Left forelimb (tissue), 1 donor: Measurements from ENCODE around the gene PRICKLE3.

Source experiments
- DNase-seq: peaks from one replicate; pipeline ENCODE4 v3.0.0-alpha.2; 2018; ENCODE audit warnings: low spot score

Gene PRICKLE3

DNA sequence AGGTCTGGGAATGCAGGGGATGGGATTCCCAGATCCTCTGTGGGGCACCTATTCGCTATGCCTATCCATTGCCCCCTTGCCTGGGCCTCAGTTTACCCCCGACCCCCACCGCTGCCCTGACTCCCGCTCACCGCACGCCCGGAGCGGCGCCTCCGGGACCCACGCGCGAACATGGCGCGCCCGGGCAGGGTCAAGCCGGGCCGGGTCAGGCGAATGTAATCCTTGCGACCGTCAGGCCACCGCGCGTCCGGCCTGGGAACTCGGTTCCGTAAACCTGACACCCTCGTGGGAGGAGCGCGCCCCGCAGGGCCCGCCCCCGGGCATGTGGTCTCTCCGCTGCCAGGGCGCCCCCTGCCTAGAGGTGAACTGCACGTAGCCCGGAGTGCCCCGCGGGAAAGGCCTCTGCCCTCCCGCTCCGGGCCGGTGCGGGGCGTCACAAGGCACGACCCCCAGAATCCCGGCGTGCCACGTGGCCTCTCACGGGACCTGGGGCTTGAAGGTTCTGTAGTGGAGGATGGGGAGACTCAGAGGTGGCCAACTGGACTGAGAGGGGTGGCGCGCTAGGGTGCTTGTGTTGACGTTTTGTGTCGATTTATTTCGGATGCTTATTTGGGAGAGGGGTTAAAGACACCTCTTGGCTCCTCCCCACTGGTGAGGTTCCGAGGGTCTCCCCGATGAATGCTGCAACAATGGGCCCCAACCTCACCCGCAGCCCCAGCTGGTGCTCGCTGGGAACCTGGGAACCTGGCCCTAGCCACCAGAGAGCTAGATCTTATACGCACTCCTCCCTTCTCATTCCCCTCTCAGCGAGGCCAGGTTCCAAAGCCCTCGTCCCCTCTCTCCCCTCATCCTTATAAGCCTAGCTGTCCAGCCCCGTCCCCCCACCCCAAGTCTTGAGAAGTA, at the start of gene PRICKLE3:
Gene PRICKLE3 (minus strand): TSS at position 249 of the 903 bp plus-strand sequence. CDS start 76 bp downstream, at position 173.
- DNase-seq = no peak

DNA sequence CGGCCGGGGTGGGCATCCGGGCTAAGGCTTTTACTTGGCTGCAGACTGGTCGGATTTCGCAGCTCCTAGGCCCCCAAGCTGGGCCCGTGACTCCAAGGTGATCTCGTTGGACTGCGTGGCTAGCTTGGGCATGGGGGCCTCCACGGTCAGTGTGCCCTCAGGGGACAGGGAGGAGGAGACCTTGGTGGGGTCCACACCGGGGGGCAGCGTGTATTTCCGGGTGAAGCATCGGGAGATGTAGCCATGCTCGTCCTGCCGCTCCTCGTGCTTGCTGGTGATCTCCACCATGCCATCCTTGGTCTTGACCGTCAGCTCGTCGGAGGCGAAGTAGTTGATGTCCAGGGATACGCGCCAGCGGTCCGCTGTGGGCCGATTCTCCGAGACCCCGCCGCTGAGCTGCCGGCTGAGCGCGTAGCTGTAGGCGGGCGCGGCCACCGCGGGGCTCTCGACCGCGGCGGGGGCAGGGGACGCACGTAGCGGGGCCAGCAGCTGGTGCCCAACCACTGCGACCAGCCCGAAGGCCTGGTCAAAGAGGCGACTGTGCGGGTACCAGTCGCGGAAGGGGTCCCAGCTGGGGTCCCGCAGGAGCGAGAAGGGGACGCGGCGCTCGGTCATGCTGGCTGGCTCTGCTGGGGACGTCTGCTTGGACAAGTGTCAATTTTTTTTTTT, 47.8 kb upstream of the PRICKLE3 start:
- no peak for DNase-seq

DNA sequence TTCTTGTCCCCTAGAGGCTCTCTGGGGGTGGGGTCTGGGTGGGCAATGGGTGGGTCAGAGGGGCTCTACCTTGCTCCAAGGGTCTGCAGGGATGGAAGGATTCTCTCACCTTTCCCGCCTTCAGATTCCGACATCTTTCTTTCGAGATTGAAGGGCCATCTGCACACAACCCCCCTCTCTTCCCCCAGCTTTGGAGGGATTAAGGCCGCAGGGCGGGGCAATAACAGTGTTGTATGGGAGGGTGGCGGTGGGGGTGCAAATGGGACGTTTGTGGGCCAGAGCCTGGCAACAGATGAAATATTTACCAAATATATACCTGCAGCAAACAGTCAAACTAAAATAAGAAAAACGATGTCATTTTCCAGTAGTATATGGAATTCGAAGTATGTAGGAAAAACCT, 47.0 kb upstream of the PRICKLE3 start, which contains the start of gene CACNA1F:
Gene CACNA1F (minus strand): TSS at position 165 of the 400 bp plus-strand sequence. CDS start 31 bp downstream, at position 134.
- DNase-seq = no peak

DNA sequence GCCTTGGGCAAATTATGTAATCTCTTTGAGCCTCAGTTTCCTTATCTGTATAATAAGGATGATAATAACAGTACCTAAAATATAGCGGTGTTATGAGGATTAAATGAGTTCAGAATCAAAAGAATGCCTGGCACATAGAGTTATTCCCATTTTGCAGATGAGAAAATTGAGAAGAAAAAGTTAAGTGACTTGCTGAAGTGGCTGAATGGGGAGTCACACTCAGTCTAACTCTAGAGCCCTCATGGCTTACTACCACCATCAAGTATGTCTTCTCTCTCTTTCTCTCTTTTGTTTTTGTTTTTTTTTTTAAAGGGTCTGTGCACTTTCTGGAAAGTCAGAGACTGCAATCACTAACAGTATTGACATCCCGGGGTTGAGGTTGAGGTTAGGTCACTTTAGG, 46.4 kb upstream of the PRICKLE3 start:
- DNase-seq = no peak

GRCh38 chrX:49231333-49232000, 45.3 kb upstream of the PRICKLE3 start:
- no peak for DNase-seq

DNA sequence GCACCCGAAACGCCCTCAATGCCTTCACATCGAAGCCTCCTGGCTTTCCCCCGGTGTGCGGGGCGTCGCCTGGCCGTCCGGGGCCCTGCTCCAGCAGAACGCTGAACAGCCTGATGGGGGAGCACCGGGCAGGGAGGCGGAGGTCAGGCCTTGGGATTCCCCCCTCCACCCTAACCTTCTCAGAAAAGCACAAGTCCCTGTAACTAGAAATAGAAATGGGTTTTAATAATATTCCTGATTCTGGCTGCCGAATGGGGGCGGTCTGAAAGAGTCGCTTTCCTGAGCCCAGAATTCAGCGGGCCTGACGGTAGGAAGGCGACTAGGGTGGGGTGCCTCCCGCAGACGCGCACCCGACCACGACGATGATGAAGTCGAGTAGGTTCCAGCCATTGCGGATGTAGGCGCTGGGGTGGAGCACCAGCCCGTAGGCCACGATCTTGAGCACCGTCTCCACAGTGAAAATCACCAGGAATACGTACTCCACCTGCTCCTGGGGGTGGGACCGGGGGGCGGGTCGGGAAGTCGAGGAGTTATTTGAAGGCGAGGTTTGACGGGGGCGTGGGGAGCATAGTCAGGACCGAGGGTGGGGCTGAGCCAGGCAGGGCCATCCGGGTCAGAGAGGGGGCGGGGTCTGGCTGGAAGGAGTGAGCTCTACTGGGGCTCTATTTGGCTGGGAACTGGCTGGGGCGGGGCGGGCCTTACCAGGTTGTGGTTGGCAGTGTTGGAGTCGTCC, 44.5 kb upstream of the PRICKLE3 start:
- no peak for DNase-seq

DNA sequence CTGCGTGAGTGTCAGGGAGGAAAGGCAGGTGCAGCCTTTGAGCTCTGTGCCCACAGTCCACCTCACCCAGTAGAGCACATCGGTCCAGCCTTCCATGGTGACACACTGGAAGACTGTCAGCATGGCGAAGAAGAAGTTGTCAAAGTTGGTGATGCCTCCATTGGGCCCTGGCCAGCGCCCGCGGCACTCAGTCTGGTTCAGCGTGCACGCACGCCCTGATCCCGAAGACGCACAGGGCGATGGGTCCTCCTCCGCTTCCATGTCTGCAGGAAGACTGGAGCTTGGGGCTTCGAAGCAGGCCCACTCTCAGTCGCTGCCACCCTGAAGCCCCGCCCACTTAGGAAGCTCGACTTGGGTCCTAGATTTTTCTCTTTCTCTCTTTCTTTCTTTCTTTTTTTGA, 42.0 kb upstream of the PRICKLE3 start:
- no peak for DNase-seq

- DNase-seq = no peak
Observed at GRCh38 chrX:49227726-49228125, 41.6 kb upstream of the PRICKLE3 start.

- DNase-seq = no peak
Observed at GRCh38 chrX:49226946-49227345, 40.8 kb upstream of the PRICKLE3 start.

DNA sequence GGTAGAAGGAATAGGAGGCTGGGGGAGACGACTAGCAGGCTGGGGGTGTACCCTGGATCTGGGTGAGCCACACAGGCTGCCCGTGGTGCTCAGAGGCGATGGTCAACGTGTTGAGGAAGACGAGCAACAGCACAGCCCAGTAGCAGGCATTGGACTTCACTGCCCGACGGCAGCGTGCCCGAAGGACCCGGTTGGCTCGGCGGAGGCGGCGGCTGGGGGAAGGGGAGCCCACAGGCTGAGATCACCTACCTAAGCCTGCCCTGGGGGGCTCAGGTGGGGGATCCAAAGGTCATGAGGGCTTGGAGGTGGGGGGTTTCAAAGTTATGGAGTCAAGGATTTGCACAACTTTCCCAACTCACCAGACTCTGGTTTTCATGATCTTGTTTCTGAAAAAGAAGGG, 39.7 kb upstream of the PRICKLE3 start:
- no peak for DNase-seq

- no peak for DNase-seq
Observed at GRCh38 chrX:49221868-49222267, 35.7 kb upstream of the PRICKLE3 start.

GRCh38 chrX:49220100-49220499, 33.9 kb upstream of the PRICKLE3 start:
- DNase-seq = no peak

GRCh38 chrX:49214996-49215526, 28.9 kb upstream of the PRICKLE3 start:
- DNase-seq = no peak

DNA sequence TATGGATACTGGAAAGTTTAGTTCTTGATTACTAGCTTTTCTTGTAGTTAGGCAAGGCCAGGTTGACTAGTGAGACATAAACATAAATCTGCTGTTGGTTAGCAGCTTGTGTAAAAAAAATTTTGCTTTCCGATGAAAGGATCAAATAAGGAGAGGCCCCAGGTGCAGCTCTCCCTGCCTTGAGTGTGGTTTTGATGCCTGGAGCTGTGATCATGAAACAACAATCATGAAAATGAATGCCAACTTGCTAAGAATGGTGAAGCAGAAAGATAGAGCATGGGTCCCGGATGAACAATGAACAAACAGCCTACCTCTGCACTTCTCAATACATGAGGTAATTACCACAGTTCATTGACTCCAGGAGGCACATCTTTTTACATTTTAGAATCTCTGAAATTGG, 28.2 kb upstream of the PRICKLE3 start:
- DNase-seq = no peak

GRCh38 chrX:49212861-49213260, 26.7 kb upstream of the PRICKLE3 start:
- no peak for DNase-seq

- no peak for DNase-seq
Observed at GRCh38 chrX:49212209-49212608, 26.0 kb upstream of the PRICKLE3 start.

- no peak for DNase-seq
Observed at GRCh38 chrX:49211074-49211473, 24.9 kb upstream of the PRICKLE3 start.

GRCh38 chrX:49210406-49210805, 24.2 kb upstream of the PRICKLE3 start:
- DNase-seq = no peak

GRCh38 chrX:49209434-49210251, 23.5 kb upstream of the PRICKLE3 start:
- no peak for DNase-seq

GRCh38 chrX:49208399-49208798, 22.2 kb upstream of the PRICKLE3 start:
- DNase-seq = no peak

DNA sequence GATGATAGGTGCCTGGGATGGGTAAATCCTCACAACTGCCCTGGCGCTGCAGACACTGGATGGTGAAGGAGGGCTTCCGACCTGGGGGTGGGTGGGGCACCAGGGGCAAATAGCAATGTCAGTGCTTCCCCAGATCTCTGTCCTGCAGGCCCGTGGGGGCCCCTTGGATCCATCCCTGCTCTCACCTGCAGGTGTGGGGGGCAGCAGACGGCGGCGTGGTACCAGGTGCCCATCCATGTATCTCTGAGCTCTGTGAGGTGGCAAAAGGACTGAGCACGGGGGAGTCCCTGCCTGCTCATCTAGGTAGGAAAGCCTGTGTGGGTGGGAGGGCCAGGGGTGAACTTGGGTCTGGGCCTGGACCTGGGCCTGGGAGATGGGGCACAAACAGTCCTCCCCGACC, 20.4 kb upstream of the PRICKLE3 start:
- DNase-seq = no peak
